PC-3 (cell line): ENCODE results near the gene PLXNC1. TPM values are rescaled to one million over a fixed set of nuclear protein-coding genes. Genes with fewer than 3 reads are reported as not detected.
A peak's percentile ranks its signal among the peaks of the same experiment; 100 is the strongest.

Source experiments
- ATAC-seq: fragments of 200-7000 bp; cut with Tn5 transposase; 2 replicates; pipeline ENCODE4 v1.9.1; 2020; ENCODE audit warnings: mild to moderate bottlenecking, moderate library complexity
- BruUV-seq: library from RNA; stranded (reverse); fragments of 400-500 nt; replicated peaks from 2 replicates; lab custom pipeline; 2021; lab: Mats Ljungman, UMichigan
- CTCF ChIA-PET: fragments of 300-600 bp; sonication (Branson Sonifier 250); formaldehyde crosslinking; loops from one replicate; lab custom pipeline; 2022; ENCODE audit warnings: antibody characterized with exemption; lab: Charles Lee
- POLR2A ChIA-PET: fragments of 300-600 bp; sonication (Branson Sonifier 250); formaldehyde crosslinking; loops from one replicate; lab custom pipeline; 2022; ENCODE audit warnings: antibody characterized with exemption; ENCODE audit not compliant: unreplicated experiment; lab: Charles Lee
- DNase-seq: peaks from one replicate; pipeline ENCODE4 v3.0.0-alpha.2; 2015
- H2AFZ ChIP-seq: fragments of 300-600 bp; sonication (generic); 2 replicates; pipeline ENCODE4 v1.6.0; 2016; ENCODE audit warnings: antibody characterized with exemption, low read length
- H3F3A ChIP-seq: fragments of 300-600 bp; sonication (generic); one replicate; pipeline ENCODE4 v1.6.0; 2017; ENCODE audit warnings: antibody characterized with exemption, low read length, control low read depth, mild to moderate bottlenecking; ENCODE audit not compliant: unreplicated experiment
- H3K27ac ChIP-seq: fragments of 300-600 bp; sonication (generic); 2 replicates; pipeline ENCODE4 v1.5.1; 2016; ENCODE audit warnings: mild to moderate bottlenecking, low read length
- H3K27me3 ChIP-seq: fragments of 300-600 bp; sonication (generic); 2 replicates; pipeline ENCODE4 v1.6.1; 2016; ENCODE audit warnings: low read length, mixed read lengths
- H3K36me3 ChIP-seq: fragments of 300-600 bp; sonication (generic); 2 replicates; pipeline ENCODE4 v1.6.1; 2016; ENCODE audit warnings: low read depth, mixed run types, low read length, mixed read lengths
- H3K4me1 ChIP-seq: fragments of 300-600 bp; sonication (generic); 2 replicates; pipeline ENCODE4 v1.5.1; 2016; ENCODE audit warnings: low read length; ENCODE audit not compliant: insufficient read depth
- H3K4me2 ChIP-seq: fragments of 300-600 bp; sonication (generic); 2 replicates; pipeline ENCODE4 v1.6.0; 2016; ENCODE audit warnings: low read length
- H3K4me3 ChIP-seq: fragments of 300-600 bp; sonication (generic); 2 replicates; pipeline ENCODE4 v1.5.1; 2016; ENCODE audit warnings: mild to moderate bottlenecking, low read length, mixed read lengths
- H3K79me2 ChIP-seq: fragments of 300-600 bp; sonication (generic); 2 replicates; pipeline ENCODE4 v1.6.1; 2017; ENCODE audit warnings: low read length, mixed read lengths
- H3K9ac ChIP-seq: fragments of 300-600 bp; sonication (generic); 2 replicates; pipeline ENCODE4 v1.6.0; 2016; ENCODE audit warnings: mild to moderate bottlenecking, low read length
- H3K9me2 ChIP-seq: fragments of 300-600 bp; sonication (generic); replicated peaks from 2 replicates; pipeline ENCODE4 v1.6.1; 2016; ENCODE audit warnings: mixed run types, low read length, mixed read lengths
- H3K9me3 ChIP-seq: fragments of 300-600 bp; sonication (generic); 2 replicates; pipeline ENCODE4 v1.6.1; 2016; ENCODE audit warnings: low read length, mixed read lengths
- H4K20me1 ChIP-seq: fragments of 300-600 bp; sonication (generic); 2 replicates; pipeline ENCODE4 v1.6.1; 2016; ENCODE audit warnings: low read length, mixed read lengths
- CTCF ChIP-seq: fragments of 300-600 bp; sonication (generic); conservative IDR thresholded peaks from 2 replicates; pipeline ENCODE4 v1.5.1; 2017; ENCODE audit warnings: antibody characterized with exemption, low read depth, mild to moderate bottlenecking, low read length
- EZH2 ChIP-seq: fragments of 300-600 bp; sonication (generic); IDR thresholded peaks from one replicate; pipeline ENCODE4 v1.6.1; 2017; ENCODE audit warnings: antibody characterized with exemption, mild to moderate bottlenecking, low read length; ENCODE audit not compliant: unreplicated experiment
- EZH2phosphoT487 ChIP-seq: fragments of 300-600 bp; sonication (generic); IDR thresholded peaks from 2 replicates; pipeline ENCODE4 v1.6.1; 2018; ENCODE audit warnings: mild to moderate bottlenecking, antibody characterized with exemption, low read length, borderline replicate concordance
- intact Hi-C: fragments of 100-400 bp; cut with micrococcal nuclease; formaldehyde crosslinking; loops from 2 replicates; pipeline ENCODE4 v1.9.0; 2023
- total RNA-seq: library from RNA; depleted of rRNA; stranded (reverse); fragments of >200 nt; gene quantifications from 2 replicates; pipeline ENCODE4 v1.2.3, GENCODE V29; 2014

PLXNC1 gene
- total RNA-seq, 1 experiment from 2014 or later, result 0.15 TPM

GRCh38 chr12:94205822-94206221 lies 57.4 kb downstream of the PLXNC1 start:
- POLR2A ChIA-PET, result interaction anchor here (0.7 kb wide), 1 partner anchor 109 kb away, joined by 4 read pairs; no protein-coding TSS in a partner anchor
- CTCF ChIA-PET, result no interaction called here
- Histone ChIP-seq H3K79me2 (no peaks in the 10 kb centered on the region), H3K27me3 (peaks cover 12% of the 10 kb centered on the region; the same call in 1 of the 2 replicates), H3K9me3 (no peaks in the 10 kb centered on the region), H3K36me3 (no peaks in the 10 kb centered on the region), H3K4me2 (no peak overlapping the region), H3K27ac (no peak overlapping the region), H3F3A (no peaks in the 10 kb centered on the region), H3K4me1 (peaks cover 19% of the 10 kb centered on the region), H3K4me3 (no peak overlapping the region), H4K20me1 (no peaks in the 10 kb centered on the region), H3K9ac (no peak overlapping the region), H2AFZ (no peak overlapping the region), H3K9me2 (no peaks in the 10 kb centered on the region; the same call in 1 of the 2 replicates)
- TF ChIP-seq EZH2phosphoT487, result no peak
- no peak for TF ChIP-seq EZH2
- no peak for TF ChIP-seq CTCF
- intact Hi-C loops, result no loop called here
- BruUV-seq, result no TSS peak
- no peak for ATAC-seq
- DNase-seq, result no peak

- no peaks in the 10 kb centered on the region for H3K36me3 ChIP-seq
- POLR2A ChIA-PET, result interaction anchor here (0.6 to 0.7 kb wide), 2 partner anchors 55 to 125 kb away, joined by 3 to 4 read pairs; no protein-coding TSS in a partner anchor
- ATAC-seq, result peak; percentile 95
- no peaks in the 10 kb centered on the region for H3K79me2 ChIP-seq
- H3K4me3 ChIP-seq, result no peak overlapping the region
- no peak overlapping the region for H3K9ac ChIP-seq
- H3K4me1 ChIP-seq, result peaks cover 19% of the 10 kb centered on the region
- TF ChIP-seq EZH2, result no peak
- no peak for TF ChIP-seq CTCF
- TF ChIP-seq EZH2phosphoT487, result no peak
- H3K27ac ChIP-seq, result no peak overlapping the region
- intact Hi-C loops, result no loop called here
- peak overlapping the region; percentile 49 for H3K4me2 ChIP-seq
- H4K20me1 ChIP-seq, result no peaks in the 10 kb centered on the region
- no peaks in the 10 kb centered on the region for H3K9me3 ChIP-seq
- DNase-seq, result peak; percentile 85
- H3K27me3 ChIP-seq, result peaks cover 12% of the 10 kb centered on the region; the same call in 1 of the 2 replicates
- no peak overlapping the region for H2AFZ ChIP-seq
- H3F3A ChIP-seq, result no peaks in the 10 kb centered on the region
- CTCF ChIA-PET, result interaction anchor here (0.5 kb wide), 1 partner anchor 69 kb away, joined by 4 read pairs; no protein-coding TSS in a partner anchor
- no TSS peak for BruUV-seq
- no peaks in the 10 kb centered on the region; the same call in 1 of the 2 replicates for H3K9me2 ChIP-seq
These were observed 58.5 kb downstream of the PLXNC1 start for GRCh38 chr12:94206886-94207285.

GRCh38 chr12:94207467-94207848 lies 59.1 kb downstream of the PLXNC1 start:
- CTCF ChIA-PET, result no interaction called here
- DNase-seq, result no peak
- H3K27ac ChIP-seq, result no peak overlapping the region
- ATAC-seq, result peak; percentile 7; the same call in 1 of the 2 replicates
- H3F3A ChIP-seq, result no peaks in the 10 kb centered on the region
- no TSS peak for BruUV-seq
- H3K9me2 ChIP-seq, result no peaks in the 10 kb centered on the region; the same call in 1 of the 2 replicates
- peak overlapping the region; percentile 10; the same call in 1 of the 2 replicates for H3K4me3 ChIP-seq
- no peak overlapping the region for H3K9ac ChIP-seq
- no peaks in the 10 kb centered on the region for H3K9me3 ChIP-seq
- intact Hi-C loops, result no loop called here
- H3K36me3 ChIP-seq, result no peaks in the 10 kb centered on the region
- TF ChIP-seq CTCF (no peak), EZH2 (no peak), EZH2phosphoT487 (no peak)
- POLR2A ChIA-PET, result interaction anchor here (0.7 kb wide), 1 partner anchor 681 kb away, joined by 7 read pairs; no protein-coding TSS in a partner anchor
- H3K4me2 ChIP-seq, result peak overlapping the region; percentile 45
- H2AFZ ChIP-seq, result no peak overlapping the region
- no peaks in the 10 kb centered on the region for H3K79me2 ChIP-seq
- peaks cover 19% of the 10 kb centered on the region for H3K4me1 ChIP-seq
- peaks cover 12% of the 10 kb centered on the region; the same call in 1 of the 2 replicates for H3K27me3 ChIP-seq
- H4K20me1 ChIP-seq, result no peaks in the 10 kb centered on the region
